Measurements from ENCODE around the gene CHODL. TPM values are rescaled to one million over a fixed set of nuclear protein-coding genes. Genes with fewer than 3 reads are reported as not detected.

Gene CHODL
- total RNA-seq, 1 experiment from 2014 or later: 3.4 TPM

DNA sequence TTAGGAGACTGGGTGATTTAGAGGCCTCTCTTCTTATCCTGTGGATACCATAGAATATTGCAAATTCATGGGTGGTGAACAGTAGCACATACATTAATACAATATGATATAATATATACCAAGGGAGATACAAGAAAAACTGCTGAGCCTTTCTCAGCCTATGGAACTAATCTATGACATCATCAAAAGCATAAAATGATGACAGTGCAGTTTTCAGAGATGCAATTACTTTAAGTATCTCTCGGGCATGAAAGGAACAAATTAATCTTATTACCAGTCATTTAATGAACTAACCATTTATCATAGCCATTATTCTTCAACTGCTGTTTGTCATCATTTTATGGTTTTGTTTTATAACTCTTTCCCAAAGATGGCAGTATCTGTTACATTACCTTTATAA lies 3.5 kb downstream of the CHODL start:
- H3K9ac ChIP-seq (ENCODE audit: extremely low read depth, insufficient read length, low read length): no peak overlapping the region
- H3K79me1 ChIP-seq (ENCODE audit: insufficient read depth, low read depth, low read length, poor library complexity, severe bottlenecking): no peaks in the 10 kb centered on the region
- H3K4ac ChIP-seq (ENCODE audit: low read depth, low read length): no peak overlapping the region
- Mint-ChIP-seq H3K36me3 (ENCODE audit: insufficient read depth in 1 of 3, low read depth in 3 of 3) (no peaks in the 10 kb centered on the region), H3K27me3 (ENCODE audit: low read depth) (peaks cover 39% of the 10 kb centered on the region), H3K27ac (no peak overlapping the region), H3K4me1 (peaks cover 7 to 13% of the 10 kb centered on the region in 2 experiments; a peak in 3 of 4 replicates), H3K9me3 (peaks cover 0 to 4% of the 10 kb centered on the region in 2 experiments; a peak in 2 of 5 replicates), H3K4me3 (no peak overlapping the region)
- H4K20me1 ChIP-seq (ENCODE audit: control insufficient read depth, insufficient read depth, insufficient read length): no peaks in the 10 kb centered on the region
- no peak overlapping the region for H2BK20ac ChIP-seq (ENCODE audit: low read depth, low read length, poor library complexity, severe bottlenecking)
- H3K27ac ChIP-seq (ENCODE audit: insufficient read length, low read depth, low read length): no peak overlapping the region
- no peak overlapping the region for H2BK5ac ChIP-seq (ENCODE audit: insufficient read length, low read length)
- no peak overlapping the region for H2BK15ac ChIP-seq (ENCODE audit: low read depth, low read length)
- DNase-seq: no peak
- no peak overlapping the region for H3K56ac ChIP-seq (ENCODE audit: insufficient read length, low read depth, low read length)
- H4K91ac ChIP-seq (ENCODE audit: insufficient read length, low read depth, low read length): no peak overlapping the region
- H3K9me3 ChIP-seq (ENCODE audit: control insufficient read depth, low read depth, low read length): no peaks in the 10 kb centered on the region
- H3K18ac ChIP-seq (ENCODE audit: insufficient read length, low read depth, low read length): no peak overlapping the region
- no peak overlapping the region for H4K8ac ChIP-seq (replicated peaks; ENCODE audit: insufficient read length, low read depth, low read length)
- H3T11ph ChIP-seq (ENCODE audit: low read length): no peak overlapping the region
- WGBS (ENCODE audit: extremely low coverage, insufficient read length, low lambda C conversion rate): no CpG with 5 or more reads among the region's 1 CpG
- H4K5ac ChIP-seq (ENCODE audit: insufficient read length, low read depth, low read length): no peak overlapping the region
- TF ChIP-seq, protein P1, sequence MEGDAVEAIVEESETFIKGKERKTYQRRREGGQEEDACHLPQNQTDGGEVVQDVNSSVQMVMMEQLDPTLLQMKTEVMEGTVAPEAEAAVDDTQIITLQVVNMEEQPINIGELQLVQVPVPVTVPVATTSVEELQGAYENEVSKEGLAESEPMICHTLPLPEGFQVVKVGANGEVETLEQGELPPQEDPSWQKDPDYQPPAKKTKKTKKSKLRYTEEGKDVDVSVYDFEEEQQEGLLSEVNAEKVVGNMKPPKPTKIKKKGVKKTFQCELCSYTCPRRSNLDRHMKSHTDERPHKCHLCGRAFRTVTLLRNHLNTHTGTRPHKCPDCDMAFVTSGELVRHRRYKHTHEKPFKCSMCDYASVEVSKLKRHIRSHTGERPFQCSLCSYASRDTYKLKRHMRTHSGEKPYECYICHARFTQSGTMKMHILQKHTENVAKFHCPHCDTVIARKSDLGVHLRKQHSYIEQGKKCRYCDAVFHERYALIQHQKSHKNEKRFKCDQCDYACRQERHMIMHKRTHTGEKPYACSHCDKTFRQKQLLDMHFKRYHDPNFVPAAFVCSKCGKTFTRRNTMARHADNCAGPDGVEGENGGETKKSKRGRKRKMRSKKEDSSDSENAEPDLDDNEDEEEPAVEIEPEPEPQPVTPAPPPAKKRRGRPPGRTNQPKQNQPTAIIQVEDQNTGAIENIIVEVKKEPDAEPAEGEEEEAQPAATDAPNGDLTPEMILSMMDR (conservative IDR thresholded peaks at IDR 0.05): no peak
- H3K23me2 ChIP-seq (ENCODE audit: insufficient read length, low read depth, low read length, poor library complexity, severe bottlenecking): peaks cover 13% of the 10 kb centered on the region
- H2AK5ac ChIP-seq (ENCODE audit: insufficient read length, low read length): no peak overlapping the region
- peaks cover 22% of the 10 kb centered on the region for H3K27me3 ChIP-seq (ENCODE audit: insufficient read depth, low read length)
- H3K14ac ChIP-seq (ENCODE audit: insufficient read depth, low read length): no peak overlapping the region
- no peak overlapping the region for H3K23ac ChIP-seq (ENCODE audit: insufficient read length, low read depth, low read length)
- H3K79me2 ChIP-seq (ENCODE audit: insufficient read depth, low read length): no peaks in the 10 kb centered on the region
- no peak overlapping the region for H2BK120ac ChIP-seq (ENCODE audit: low read depth, low read length, poor library complexity, severe bottlenecking)
- no peak overlapping the region for H2AFZ ChIP-seq (ENCODE audit: low read length)
- H3K4me2 ChIP-seq (ENCODE audit: insufficient read depth, insufficient read length, low read length): no peak overlapping the region
- H2BK12ac ChIP-seq (ENCODE audit: insufficient read length, low read depth, low read length): no peak overlapping the region
- no peaks in the 10 kb centered on the region for H3K4me1 ChIP-seq (ENCODE audit: insufficient read depth, low read length)

Data from H9 (cell line).